Vagina (tissue), 2 donors: ENCODE measurements around the gene ADNP2.

ENCODE experiments used
- CTCF ChIP-seq, 3 experiments: fragments of 450-650 bp in 2 of 3; fragments of 200-600 bp in 1 of 3; sonication (generic) in 1 of 3; IDR thresholded peaks; one replicate each; pipeline ENCODE4 v1.5.1; 2017 to 2019; ENCODE audit warnings: antibody characterized with exemption in 3 of 3, mild to moderate bottlenecking in 2 of 3, moderate library complexity in 2 of 3
- POLR2A ChIP-seq, 2 donors: fragments of 450-650 bp; IDR thresholded peaks; one replicate each; pipeline ENCODE4 v1.6.1; 2017; ENCODE audit warnings: antibody characterized with exemption in 2 of 2, mild to moderate bottlenecking in 2 of 2, moderate library complexity in 2 of 2
- POLR2AphosphoS5 ChIP-seq, 2 donors: sonication (generic); formaldehyde crosslinking; IDR thresholded peaks; one replicate each; pipeline ENCODE4 v1.9.0; 2017; ENCODE audit warnings: antibody characterized with exemption in 2 of 2, mild to moderate bottlenecking in 2 of 2, low read depth in 1 of 2; ENCODE audit not compliant: insufficient read depth in 1 of 2

- TF ChIP-seq CTCF (IDR thresholded peaks at IDR 0.05) (no peak), POLR2A (IDR thresholded peaks at IDR 0.05) (no peak), POLR2AphosphoS5 (IDR thresholded peaks at IDR 0.05; ENCODE audit: insufficient read depth in 1 of 2, low read depth in 1 of 2) (no peak)
Observed at GRCh38 chr18:80148326-80149199, 39.5 kb downstream of the ADNP2 start.
